ENCODE results near the gene SHOC2. TPM values are rescaled to one million over a fixed set of nuclear protein-coding genes. Genes with fewer than 3 reads are reported as not detected.

Gene SHOC2
- total RNA-seq, 1 experiment from 2014 or later, result 23.7 TPM

DNA sequence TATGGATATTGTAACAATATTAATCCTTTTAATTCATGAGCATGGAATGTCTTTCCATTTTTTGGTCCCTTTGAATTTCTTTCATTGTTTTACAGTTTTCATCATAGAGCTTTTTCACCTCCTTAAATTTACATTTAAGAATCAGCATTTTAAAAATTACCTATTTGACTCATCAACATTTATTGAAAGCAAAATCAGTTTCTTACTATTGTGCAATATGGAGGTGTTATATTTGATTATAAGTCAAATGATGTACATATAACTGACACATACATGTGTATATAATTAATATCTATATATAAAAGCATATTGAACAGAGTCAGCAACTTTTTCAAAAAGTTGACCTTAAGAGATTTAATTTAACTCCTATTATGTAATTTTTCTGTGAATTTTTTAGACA is 52.2 kb downstream of the SHOC2 start:
- Histone ChIP-seq H2BK5ac (ENCODE audit: insufficient read length, low read length) (no peak overlapping the region), H3K56ac (ENCODE audit: insufficient read length, low read depth, low read length) (no peak overlapping the region), H2AFZ (ENCODE audit: low read length) (no peak overlapping the region), H4K91ac (ENCODE audit: insufficient read length, low read depth, low read length) (no peak overlapping the region), H4K20me1 (ENCODE audit: control insufficient read depth, insufficient read depth, insufficient read length) (no peaks in the 10 kb centered on the region), H3K9ac (ENCODE audit: extremely low read depth, insufficient read length, low read length) (no peak overlapping the region), H2AK5ac (ENCODE audit: insufficient read length, low read length) (no peak overlapping the region), H3K4me1 (ENCODE audit: insufficient read depth, low read length) (no peaks in the 10 kb centered on the region), H3T11ph (ENCODE audit: low read length) (no peak overlapping the region), H3K23ac (ENCODE audit: insufficient read length, low read depth, low read length) (no peak overlapping the region), H2BK20ac (ENCODE audit: low read depth, low read length, poor library complexity, severe bottlenecking) (no peak overlapping the region), H3K27me3 (ENCODE audit: insufficient read depth, low read length) (no peaks in the 10 kb centered on the region), H3K79me2 (ENCODE audit: insufficient read depth, low read length) (no peaks in the 10 kb centered on the region; the same call in 1 of the 2 replicates), H2BK120ac (ENCODE audit: low read depth, low read length, poor library complexity, severe bottlenecking) (no peak overlapping the region), H2BK12ac (ENCODE audit: insufficient read length, low read depth, low read length) (no peak overlapping the region), H3K14ac (ENCODE audit: insufficient read depth, low read length) (no peak overlapping the region), H4K8ac (replicated peaks; ENCODE audit: insufficient read length, low read depth, low read length) (no peak overlapping the region), H3K79me1 (ENCODE audit: insufficient read depth, low read depth, low read length, poor library complexity, severe bottlenecking) (no peaks in the 10 kb centered on the region), H3K23me2 (ENCODE audit: insufficient read length, low read depth, low read length, poor library complexity, severe bottlenecking) (no peaks in the 10 kb centered on the region), H3K27ac (ENCODE audit: insufficient read length, low read depth, low read length) (no peak overlapping the region), H3K18ac (ENCODE audit: insufficient read length, low read depth, low read length) (no peak overlapping the region), H3K9me3 (ENCODE audit: control insufficient read depth, low read depth, low read length) (no peaks in the 10 kb centered on the region), H3K4ac (ENCODE audit: low read depth, low read length) (no peak overlapping the region), H2BK15ac (ENCODE audit: low read depth, low read length) (no peak overlapping the region), H4K5ac (ENCODE audit: insufficient read length, low read depth, low read length) (no peak overlapping the region), H3K4me2 (ENCODE audit: insufficient read depth, insufficient read length, low read length) (no peak overlapping the region)
- H3K4me1 Mint-ChIP-seq, result peaks cover 3 to 10% of the 10 kb centered on the region in 2 experiments
- H3K4me3 Mint-ChIP-seq, result no peak overlapping the region
- no peaks in the 10 kb centered on the region for H3K27me3 Mint-ChIP-seq (ENCODE audit: low read depth)
- no peak overlapping the region for H3K27ac Mint-ChIP-seq
- H3K9me3 Mint-ChIP-seq, result no peaks in the 10 kb centered on the region
- no peaks in the 10 kb centered on the region; a peak in 1 of 7 replicates for H3K36me3 Mint-ChIP-seq (ENCODE audit: insufficient read depth in 1 of 3, low read depth in 3 of 3)
- no peak for DNase-seq
- TF ChIP-seq, protein P1, sequence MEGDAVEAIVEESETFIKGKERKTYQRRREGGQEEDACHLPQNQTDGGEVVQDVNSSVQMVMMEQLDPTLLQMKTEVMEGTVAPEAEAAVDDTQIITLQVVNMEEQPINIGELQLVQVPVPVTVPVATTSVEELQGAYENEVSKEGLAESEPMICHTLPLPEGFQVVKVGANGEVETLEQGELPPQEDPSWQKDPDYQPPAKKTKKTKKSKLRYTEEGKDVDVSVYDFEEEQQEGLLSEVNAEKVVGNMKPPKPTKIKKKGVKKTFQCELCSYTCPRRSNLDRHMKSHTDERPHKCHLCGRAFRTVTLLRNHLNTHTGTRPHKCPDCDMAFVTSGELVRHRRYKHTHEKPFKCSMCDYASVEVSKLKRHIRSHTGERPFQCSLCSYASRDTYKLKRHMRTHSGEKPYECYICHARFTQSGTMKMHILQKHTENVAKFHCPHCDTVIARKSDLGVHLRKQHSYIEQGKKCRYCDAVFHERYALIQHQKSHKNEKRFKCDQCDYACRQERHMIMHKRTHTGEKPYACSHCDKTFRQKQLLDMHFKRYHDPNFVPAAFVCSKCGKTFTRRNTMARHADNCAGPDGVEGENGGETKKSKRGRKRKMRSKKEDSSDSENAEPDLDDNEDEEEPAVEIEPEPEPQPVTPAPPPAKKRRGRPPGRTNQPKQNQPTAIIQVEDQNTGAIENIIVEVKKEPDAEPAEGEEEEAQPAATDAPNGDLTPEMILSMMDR (conservative IDR thresholded peaks at IDR 0.05), result no peak
